ENCODE results near the gene DEPP1. TPM values are rescaled to one million over a fixed set of nuclear protein-coding genes. Genes with fewer than 3 reads are reported as not detected.

Gene DEPP1
- total and polyA plus RNA-seq, 2 of the 13 experiments (the other 11 are each of a cell fraction or from before 2014, with no cell fraction given), result 14.8 to 270 TPM

DNA sequence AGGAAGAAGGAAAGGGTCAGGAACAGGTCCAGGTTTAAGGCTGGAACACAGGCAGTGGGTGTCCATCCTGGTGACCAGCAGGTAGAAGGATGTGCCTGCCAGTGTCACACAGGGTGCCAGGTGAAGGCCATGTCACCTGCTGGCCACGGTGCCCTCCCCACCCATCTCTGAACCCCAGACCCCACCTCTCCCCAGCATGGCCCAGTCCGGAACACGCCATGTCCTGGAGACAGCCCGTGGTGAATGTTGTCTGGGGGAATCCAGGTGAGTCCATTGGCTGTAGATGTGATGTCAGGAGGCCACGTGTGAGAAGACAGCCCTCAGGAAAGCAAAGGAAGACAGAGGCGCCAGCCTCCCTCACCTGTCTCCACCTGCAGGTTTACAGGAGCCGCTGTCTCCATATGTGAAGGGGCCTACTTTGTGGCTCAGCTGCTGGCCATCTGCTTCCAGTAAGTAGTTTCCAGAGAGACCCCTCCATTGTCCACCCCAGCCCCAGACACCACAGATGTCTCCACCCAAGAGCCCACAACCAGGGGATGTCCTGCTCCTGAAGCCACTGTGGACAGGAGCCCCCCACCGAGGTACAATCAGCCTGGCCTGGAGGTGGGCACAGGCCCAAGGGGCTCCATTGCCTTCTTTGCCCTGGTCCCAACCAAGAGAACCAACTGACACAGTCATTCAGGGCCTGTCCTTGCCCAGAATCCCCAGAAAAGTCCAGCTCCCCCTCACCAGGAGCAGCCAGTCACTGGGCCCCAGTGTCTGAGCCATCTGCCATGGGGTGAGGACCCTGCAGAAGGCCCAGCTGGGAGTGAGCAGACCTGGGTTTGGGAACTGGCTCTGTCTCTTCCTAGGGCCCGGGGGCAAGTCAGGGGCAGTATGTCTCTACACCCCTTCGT is 46.7 kb downstream of the DEPP1 start:
- no peak for DNase-seq (ENCODE audit: low spot score)
- Histone ChIP-seq H3K36me3 (replicated peaks in 1 of 2; ENCODE audit: control insufficient read depth in 1 of 2, insufficient read depth in 2 of 2, low read length in 2 of 2) (no peaks in the 10 kb centered on the region), H2AFZ (ENCODE audit: low read length) (no peak overlapping the region), H3K4me2 (ENCODE audit: low read depth, low read length) (peak overlapping the region; percentile 66), H3K4me3 (replicated peaks in 1 of 3; ENCODE audit: insufficient read depth in 1 of 3, low read depth in 2 of 3, low read length in 3 of 3) (peak overlapping the region in 1 of 3 experiments; percentile 45; a peak in 1 of 6 replicates), H4K20me1 (ENCODE audit: insufficient read depth, low read length) (no peaks in the 10 kb centered on the region), H3K27me3 (ENCODE audit: control insufficient read depth in 1 of 2, insufficient read depth in 2 of 2, low read length in 2 of 2) (no peaks in the 10 kb centered on the region), H3K27ac (ENCODE audit: extremely low read length, insufficient read depth, low read length) (no peak overlapping the region), H3K9me3 (ENCODE audit: low read length) (no peaks in the 10 kb centered on the region), H3K79me2 (ENCODE audit: insufficient read depth, low read length) (no peaks in the 10 kb centered on the region), H3K9ac (ENCODE audit: insufficient read depth, low read depth, low read length) (no peak overlapping the region; the same call in 1 of the 2 replicates), H3K4me1 (ENCODE audit: insufficient read depth, low read length) (peaks cover 72% of the 10 kb centered on the region)
- FAIRE-seq, result no peak
- ChIA-PET CTCF (ENCODE audit: low intra/inter-chr PET ratio, low total read pairs) (interaction anchor here (0.7 to 3.1 kb wide), 5 partner anchors 28 to 303 kb away, joined by 3 to 64 read pairs (median 5); no protein-coding TSS in a partner anchor), POLR2A (interaction anchor here (1.5 to 7.1 kb wide), 6 partner anchors 18 to 63 kb away, joined by 5 to 215 read pairs (median 22); partner anchors contain the start of genes DEPP1 and RASSF4)
- intact Hi-C loops (cut with micrococcal nuclease; ENCODE audit: unreplicated experiment), result loop anchor here (1.0 to 5.0 kb wide), 2 partner anchors 43 to 60 kb away; no protein-coding TSS in a partner anchor
- 56% methylated on average over 5 of the region's 10 CpGs for WGBS (ENCODE audit: low lambda C conversion rate)
- TF ChIP-seq, protein P1, sequence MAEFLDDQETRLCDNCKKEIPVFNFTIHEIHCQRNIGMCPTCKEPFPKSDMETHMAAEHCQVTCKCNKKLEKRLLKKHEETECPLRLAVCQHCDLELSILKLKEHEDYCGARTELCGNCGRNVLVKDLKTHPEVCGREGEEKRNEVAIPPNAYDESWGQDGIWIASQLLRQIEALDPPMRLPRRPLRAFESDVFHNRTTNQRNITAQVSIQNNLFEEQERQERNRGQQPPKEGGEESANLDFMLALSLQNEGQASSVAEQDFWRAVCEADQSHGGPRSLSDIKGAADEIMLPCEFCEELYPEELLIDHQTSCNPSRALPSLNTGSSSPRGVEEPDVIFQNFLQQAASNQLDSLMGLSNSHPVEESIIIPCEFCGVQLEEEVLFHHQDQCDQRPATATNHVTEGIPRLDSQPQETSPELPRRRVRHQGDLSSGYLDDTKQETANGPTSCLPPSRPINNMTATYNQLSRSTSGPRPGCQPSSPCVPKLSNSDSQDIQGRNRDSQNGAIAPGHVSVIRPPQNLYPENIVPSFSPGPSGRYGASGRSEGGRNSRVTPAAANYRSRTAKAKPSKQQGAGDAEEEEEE (CRISPR knock-in tag; IDR thresholded peaks at IDR 0.05; ENCODE audit: borderline replicate concordance), result no peak
- no peak for TF ChIP-seq KAT8 (CRISPR knock-in tag; IDR thresholded peaks at IDR 0.05)
- no peak for TF ChIP-seq KMT2B (CRISPR knock-in tag; IDR thresholded peaks at IDR 0.05)
- no peak for TF ChIP-seq ZNF557 (CRISPR knock-in tag; IDR thresholded peaks at IDR 0.05)
- TF ChIP-seq PPARG (CRISPR knock-in tag; conservative IDR thresholded peaks at IDR 0.05), result no peak
- no peak for TF ChIP-seq MTF1 (CRISPR knock-in tag; IDR thresholded peaks at IDR 0.05)
- TF ChIP-seq, protein P2, sequence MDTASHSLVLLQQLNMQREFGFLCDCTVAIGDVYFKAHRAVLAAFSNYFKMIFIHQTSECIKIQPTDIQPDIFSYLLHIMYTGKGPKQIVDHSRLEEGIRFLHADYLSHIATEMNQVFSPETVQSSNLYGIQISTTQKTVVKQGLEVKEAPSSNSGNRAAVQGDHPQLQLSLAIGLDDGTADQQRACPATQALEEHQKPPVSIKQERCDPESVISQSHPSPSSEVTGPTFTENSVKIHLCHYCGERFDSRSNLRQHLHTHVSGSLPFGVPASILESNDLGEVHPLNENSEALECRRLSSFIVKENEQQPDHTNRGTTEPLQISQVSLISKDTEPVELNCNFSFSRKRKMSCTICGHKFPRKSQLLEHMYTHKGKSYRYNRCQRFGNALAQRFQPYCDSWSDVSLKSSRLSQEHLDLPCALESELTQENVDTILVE (CRISPR knock-in tag; IDR thresholded peaks at IDR 0.05), result no peak
- TF ChIP-seq, protein P3, sequence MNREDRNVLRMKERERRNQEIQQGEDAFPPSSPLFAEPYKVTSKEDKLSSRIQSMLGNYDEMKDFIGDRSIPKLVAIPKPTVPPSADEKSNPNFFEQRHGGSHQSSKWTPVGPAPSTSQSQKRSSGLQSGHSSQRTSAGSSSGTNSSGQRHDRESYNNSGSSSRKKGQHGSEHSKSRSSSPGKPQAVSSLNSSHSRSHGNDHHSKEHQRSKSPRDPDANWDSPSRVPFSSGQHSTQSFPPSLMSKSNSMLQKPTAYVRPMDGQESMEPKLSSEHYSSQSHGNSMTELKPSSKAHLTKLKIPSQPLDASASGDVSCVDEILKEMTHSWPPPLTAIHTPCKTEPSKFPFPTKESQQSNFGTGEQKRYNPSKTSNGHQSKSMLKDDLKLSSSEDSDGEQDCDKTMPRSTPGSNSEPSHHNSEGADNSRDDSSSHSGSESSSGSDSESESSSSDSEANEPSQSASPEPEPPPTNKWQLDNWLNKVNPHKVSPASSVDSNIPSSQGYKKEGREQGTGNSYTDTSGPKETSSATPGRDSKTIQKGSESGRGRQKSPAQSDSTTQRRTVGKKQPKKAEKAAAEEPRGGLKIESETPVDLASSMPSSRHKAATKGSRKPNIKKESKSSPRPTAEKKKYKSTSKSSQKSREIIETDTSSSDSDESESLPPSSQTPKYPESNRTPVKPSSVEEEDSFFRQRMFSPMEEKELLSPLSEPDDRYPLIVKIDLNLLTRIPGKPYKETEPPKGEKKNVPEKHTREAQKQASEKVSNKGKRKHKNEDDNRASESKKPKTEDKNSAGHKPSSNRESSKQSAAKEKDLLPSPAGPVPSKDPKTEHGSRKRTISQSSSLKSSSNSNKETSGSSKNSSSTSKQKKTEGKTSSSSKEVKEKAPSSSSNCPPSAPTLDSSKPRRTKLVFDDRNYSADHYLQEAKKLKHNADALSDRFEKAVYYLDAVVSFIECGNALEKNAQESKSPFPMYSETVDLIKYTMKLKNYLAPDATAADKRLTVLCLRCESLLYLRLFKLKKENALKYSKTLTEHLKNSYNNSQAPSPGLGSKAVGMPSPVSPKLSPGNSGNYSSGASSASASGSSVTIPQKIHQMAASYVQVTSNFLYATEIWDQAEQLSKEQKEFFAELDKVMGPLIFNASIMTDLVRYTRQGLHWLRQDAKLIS (CRISPR knock-in tag; IDR thresholded peaks at IDR 0.05), result no peak
- TF ChIP-seq NONO (IDR thresholded peaks at IDR 0.05), result no peak
- TF ChIP-seq NONO (CRISPR knock-in tag; conservative IDR thresholded peaks at IDR 0.05), result no peak
- no peak for TF ChIP-seq CHD2 (IDR thresholded peaks at IDR 0.05; ENCODE audit: low read depth, low read length)
- TF ChIP-seq ZNF570 (CRISPR knock-in tag; IDR thresholded peaks at IDR 0.05; ENCODE audit: borderline replicate concordance), result no peak
- BruUV-seq (replicated peaks), result no TSS peak
- peak; percentile 4 for ATAC-seq
- in situ Hi-C loops (cut with HindIII; ENCODE audit: extremely low pct_ligation_motif_present, low pct_unique_long_range_greater_than_20kb), result loop anchor here (5.0 kb wide), 1 partner anchor 45 kb away; the partner anchor contains the start of gene DEPP1
